Measurements from ENCODE around the gene NLGN3. TPM values are rescaled to one million over a fixed set of nuclear protein-coding genes. Genes with fewer than 3 reads are reported as not detected.
A peak's percentile ranks its signal among the peaks of the same experiment; 100 is the strongest.

NLGN3 gene
- total and polyA plus RNA-seq, 2 of the 8 experiments (the other 6 are each of a cell fraction or from before 2014, with no cell fraction given): 12.0 to 14.8 TPM

DNA sequence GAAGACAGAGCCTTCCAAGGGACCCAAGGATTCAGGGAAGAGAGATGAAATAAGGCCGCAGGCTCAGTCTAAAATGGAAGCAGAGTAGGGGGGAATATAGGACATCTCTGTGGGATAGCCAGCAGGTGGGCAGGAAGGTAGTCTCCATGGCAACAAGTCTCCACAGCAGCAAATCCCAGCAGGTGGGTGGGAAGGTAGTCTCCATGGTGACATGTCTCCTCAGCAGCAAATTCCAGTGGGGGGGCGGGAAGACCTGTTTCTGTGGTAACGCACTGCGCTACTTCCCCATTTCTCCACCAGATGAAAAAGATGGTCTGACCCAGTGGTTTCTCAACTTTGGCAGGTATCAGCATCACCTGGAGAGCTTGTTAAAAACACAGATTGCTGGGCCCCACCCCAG is 18.3 kb downstream of the NLGN3 start:
- no peaks in the 10 kb centered on the region for H3K4me1 ChIP-seq (replicated peaks in 1 of 4; ENCODE audit: control insufficient read depth in 3 of 4, insufficient read depth in 4 of 4, low read length in 3 of 4)
- DNase-seq (ENCODE audit: low read depth in 1 of 2, low spot score in 2 of 2): no peak

More for the DNA sequence above, 18.3 kb downstream of the NLGN3 start:
- Histone ChIP-seq H4K5ac (ENCODE audit: insufficient read length, low read depth, low read length) (no peak overlapping the region), H3K27me3 (replicated peaks in 1 of 4; ENCODE audit: control insufficient read depth in 3 of 4, extremely low read depth in 1 of 4, insufficient read depth in 3 of 4, low read length in 3 of 4) (no peaks in the 10 kb centered on the region), H3K79me1 (ENCODE audit: low read depth, low read length) (no peaks in the 10 kb centered on the region), H3K9ac (replicated peaks in 1 of 4; ENCODE audit: extremely low read depth in 1 of 4, low read depth in 3 of 4, low read length in 3 of 4) (no peak overlapping the region), H2BK12ac (ENCODE audit: low read depth, low read length) (no peak overlapping the region), H3K36me3 (ENCODE audit: control insufficient read depth in 2 of 4, insufficient read depth in 4 of 4, low read length in 3 of 4) (peaks cover 0 to 3% (median 0%) of the 10 kb centered on the region in 4 experiments; a peak in 2 of 8 replicates), H2BK20ac (ENCODE audit: low read length) (no peak overlapping the region), H3K27ac (ENCODE audit: low read depth, low read length) (no peak overlapping the region), H3K4me3 (ENCODE audit: extremely low read depth in 1 of 4, insufficient read depth in 2 of 4, low read depth in 3 of 4, low read length in 4 of 4) (no peak overlapping the region), H3K79me2 (ENCODE audit: control insufficient read depth in 1 of 2, insufficient read depth in 2 of 2, low read length in 2 of 2) (no peaks in the 10 kb centered on the region), H2BK5ac (ENCODE audit: low read depth, low read length) (no peak overlapping the region), H2AK5ac (ENCODE audit: low read depth, low read length) (no peak overlapping the region), H2BK15ac (ENCODE audit: low read length) (no peak overlapping the region), H3K4me2 (ENCODE audit: insufficient read depth in 1 of 2, low read depth in 2 of 2, low read length in 2 of 2) (no peak overlapping the region), H3K56ac (replicated peaks; ENCODE audit: insufficient read length, low read depth, low read length) (no peak overlapping the region), H4K91ac (replicated peaks; ENCODE audit: insufficient read length, low read length) (no peak overlapping the region), H2BK120ac (replicated peaks; ENCODE audit: low read depth, low read length) (no peak overlapping the region), H4K20me1 (replicated peaks in 1 of 2; ENCODE audit: control insufficient read depth in 1 of 2, insufficient read depth in 2 of 2, low read length in 2 of 2) (no peaks in the 10 kb centered on the region), H2AFZ (ENCODE audit: low read length) (no peak overlapping the region), H3K23me2 (ENCODE audit: low read depth, low read length) (no peaks in the 10 kb centered on the region), H3K14ac (ENCODE audit: insufficient read length) (no peak overlapping the region), H3K9me3 (ENCODE audit: insufficient read depth in 2 of 2, low read depth in 1 of 2, low read length in 1 of 2) (no peaks in the 10 kb centered on the region), H4K8ac (ENCODE audit: extremely low read depth, insufficient read depth, low read length) (no peak overlapping the region), H3K18ac (ENCODE audit: extremely low read depth, low read length) (no peak overlapping the region), H3K4ac (replicated peaks; ENCODE audit: insufficient read length, low read depth, low read length) (no peak overlapping the region), H3K23ac (ENCODE audit: insufficient read length) (no peak overlapping the region)
- TF ChIP-seq JUND (IDR thresholded peaks at IDR 0.05; ENCODE audit: low read length) (no peak), SIX5 (IDR thresholded peaks at IDR 0.05; ENCODE audit: low read depth, low read length) (no peak), SP2 (IDR thresholded peaks at IDR 0.05; ENCODE audit: low read length) (no peak), TEAD4 (IDR thresholded peaks at IDR 0.05; ENCODE audit: low read depth, low read length) (peak; percentile 58; the same call in 1 of the 2 replicates), KDM5A (IDR thresholded peaks at IDR 0.05; ENCODE audit: low read length) (no peak), SP1 (IDR thresholded peaks at IDR 0.05; ENCODE audit: low read depth, low read length) (no peak)
- ChIA-PET CTCF (ENCODE audit: partially characterized antibody) (interaction anchor here (0.9 to 1.3 kb wide), 3 partner anchors 17 to 165 kb away, joined by 3 to 4 read pairs (median 4); partner anchors contain the start of gene NLGN3), POLR2A (ENCODE audit: partially characterized antibody) (interaction anchor here (1.1 to 1.4 kb wide), 3 partner anchors 8 to 19 kb away, joined by 3 to 4 read pairs (median 4); no protein-coding TSS in a partner anchor)
- 80% methylated on average over 1 of the region's 4 CpGs; no CpG with 5 or more reads in 1 of the 2 experiments for WGBS, 2 experiments (ENCODE audit: extremely low coverage in 1 of 2, insufficient coverage in 1 of 2, insufficient read length in 1 of 2, insufficient replicate concordance in 2 of 2, low coverage in 1 of 2, low lambda C conversion rate in 2 of 2, missing lambda C conversion rate in 1 of 2)
- FAIRE-seq: no peak
